GM21619 (cell line): ENCODE results near the gene MAML2.
"Not testable (repeated sequence)": the region's sequence is repeated elsewhere in the genome, so short reads cannot be mapped to it uniquely, and the experiment has no call there.

Source experiments
- ATAC-seq: cut with Tn5 transposase; IDR thresholded peaks from one replicate; pipeline ENCODE4 v1.9.1; 2021; ENCODE audit not compliant: unreplicated experiment

MAML2 gene

DNA sequence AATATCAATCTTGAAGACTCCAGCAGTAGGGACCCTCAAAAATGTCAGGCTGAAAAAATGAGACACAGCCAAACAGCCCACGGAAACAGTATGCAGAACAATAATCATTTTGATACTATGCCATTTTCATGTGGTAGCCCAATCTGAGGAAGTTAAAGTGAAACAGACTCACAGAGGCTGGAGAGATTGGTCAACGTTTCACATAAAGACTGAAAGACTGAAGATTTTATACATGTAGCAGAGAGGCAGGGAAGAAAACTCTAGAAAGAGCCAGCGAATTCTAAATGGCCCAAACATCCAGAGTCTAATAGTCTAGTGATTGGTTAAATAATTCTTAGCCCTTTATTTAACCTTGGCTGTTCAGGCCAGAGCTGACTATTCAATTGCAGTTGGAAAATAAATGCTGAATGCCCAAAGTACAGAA, 49.4 kb downstream of the MAML2 start:
- peak; percentile 86 for ATAC-seq

DNA sequence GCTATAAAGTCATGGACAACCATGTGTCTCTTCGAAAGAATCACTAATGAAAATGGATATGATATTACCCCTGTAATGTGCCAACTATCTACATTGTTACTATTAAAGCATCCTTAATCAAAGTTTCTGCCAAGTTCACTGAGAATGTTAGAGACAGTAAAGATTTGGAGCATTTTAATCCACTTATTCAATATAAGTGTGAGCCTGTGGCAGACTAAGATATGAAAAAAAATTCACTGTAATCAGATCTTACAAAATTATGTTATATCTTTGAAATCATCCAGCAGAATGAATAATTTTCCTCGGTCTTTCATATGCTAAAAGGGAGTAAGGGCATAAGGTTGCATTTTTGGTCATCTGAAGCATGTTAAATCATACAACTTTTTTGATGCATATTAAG, 49.9 kb downstream of the MAML2 start:
- no peak for ATAC-seq

DNA sequence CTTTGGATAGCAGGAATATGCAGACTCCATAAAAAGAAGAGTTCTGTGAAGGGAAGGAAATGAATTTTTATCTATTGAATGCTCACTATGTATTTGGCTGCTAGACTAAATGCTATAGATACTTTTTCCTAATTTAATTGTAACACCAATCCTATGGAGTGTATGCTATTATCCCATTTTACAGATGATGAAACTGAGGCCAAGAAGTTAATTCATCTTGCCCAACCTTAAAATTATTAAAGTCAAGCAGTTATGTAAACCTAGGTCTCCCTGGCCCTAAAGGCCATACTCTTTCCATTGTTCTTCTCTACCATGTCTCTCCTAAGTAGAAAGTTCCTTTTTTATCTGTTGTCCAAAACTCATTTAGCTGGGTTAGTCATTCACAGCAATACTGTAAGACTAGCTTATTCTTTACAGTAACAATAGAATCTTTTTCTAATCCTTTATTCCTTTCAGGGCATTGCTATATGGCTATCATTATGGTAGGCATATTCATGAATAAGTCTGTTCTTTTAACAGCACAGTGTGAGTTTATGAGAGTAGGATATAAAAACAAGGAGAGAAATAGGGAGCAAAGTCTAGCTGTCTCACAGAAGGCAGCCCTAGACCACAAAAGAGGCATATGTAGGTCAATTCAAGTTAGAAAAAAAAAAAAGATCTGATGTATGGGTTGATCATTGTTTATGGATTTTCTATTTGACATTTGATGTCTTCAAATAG, 50.5 kb downstream of the MAML2 start:
- ATAC-seq: no peak

DNA sequence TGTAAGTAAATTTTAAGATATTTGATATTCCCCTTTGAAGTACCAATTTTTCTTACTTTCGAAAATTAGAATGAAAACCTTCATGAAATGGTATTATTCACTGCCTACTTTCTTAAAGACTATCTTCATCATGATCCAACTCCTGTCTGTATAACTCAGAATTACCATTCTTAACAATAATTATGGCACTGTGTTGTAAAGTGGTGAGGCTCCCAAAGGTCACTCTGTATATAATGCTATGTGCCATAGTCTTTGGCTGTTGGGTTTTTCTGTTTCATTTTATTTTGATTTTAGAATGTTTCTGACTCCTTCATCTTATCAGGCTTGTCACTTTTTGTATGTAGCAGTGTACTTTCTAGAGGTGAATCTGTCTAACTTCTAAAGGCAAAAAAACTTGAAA, 52.4 kb downstream of the MAML2 start:
- ATAC-seq: no peak

DNA sequence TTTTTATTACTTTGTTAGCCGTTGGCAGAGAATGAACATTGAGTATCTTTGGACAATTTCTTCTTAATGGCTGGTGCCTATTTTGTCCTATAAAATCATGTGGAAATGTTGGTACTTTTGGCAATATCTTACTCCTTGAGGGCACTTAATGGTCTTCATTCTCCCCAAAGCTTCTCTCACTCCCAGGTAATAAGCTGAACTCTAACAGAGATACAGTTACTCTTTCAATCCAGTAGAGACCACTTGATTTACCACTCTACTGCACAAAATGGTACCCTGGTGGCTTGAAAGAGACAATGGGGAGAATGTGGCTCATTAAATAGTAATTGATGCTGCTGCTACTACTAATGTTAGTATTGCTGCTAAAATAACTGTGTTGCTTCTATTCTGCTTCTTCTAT, 53.0 kb downstream of the MAML2 start:
- ATAC-seq: no peak

DNA sequence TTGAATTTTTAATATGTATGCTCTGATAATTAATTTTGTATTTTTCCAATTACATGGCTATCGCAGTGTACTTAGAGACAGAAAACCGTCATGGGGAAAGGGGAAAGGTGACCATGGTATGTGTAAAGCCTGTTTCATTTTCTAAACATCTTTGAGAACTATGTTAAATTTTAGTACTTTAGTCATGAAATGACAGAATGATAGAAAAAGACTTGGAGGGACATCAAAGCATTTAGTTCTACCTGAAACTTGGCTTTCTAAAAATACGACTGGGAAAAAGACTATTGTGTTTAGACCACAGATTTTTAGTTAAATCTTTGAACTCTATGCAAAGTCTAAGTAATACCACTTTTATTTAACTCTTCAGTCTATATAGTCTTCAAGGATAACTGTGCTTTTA, 54.1 kb downstream of the MAML2 start:
- peak; percentile 39 for ATAC-seq

DNA sequence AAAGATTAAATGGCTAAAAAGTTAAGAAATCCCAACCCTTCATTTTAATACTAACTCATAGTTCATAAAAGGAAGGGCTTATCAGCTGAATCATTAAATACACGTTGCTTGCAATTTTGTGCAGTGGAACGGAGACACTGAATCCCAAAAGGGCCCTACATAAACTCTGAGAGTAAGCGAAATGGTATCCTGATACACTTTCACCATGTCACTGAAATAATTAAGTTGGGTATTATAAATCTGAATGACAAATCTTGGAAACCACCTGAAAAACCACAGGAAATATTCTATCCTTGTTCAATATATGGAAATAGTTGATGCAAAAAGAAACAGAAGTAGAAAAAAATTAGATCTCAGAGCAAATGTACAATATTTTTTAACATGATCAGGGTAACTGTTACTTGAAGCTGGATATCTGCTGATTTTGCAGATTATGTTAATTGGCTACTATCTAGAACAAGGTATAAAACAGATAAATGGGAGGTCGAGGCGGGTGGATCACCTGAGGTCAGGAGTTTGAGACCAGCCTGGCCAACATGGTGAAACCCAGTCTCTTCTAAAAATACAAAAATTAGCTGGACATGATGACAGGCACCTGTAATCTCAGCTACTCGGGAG, 55.1 kb downstream of the MAML2 start:
- no peak for ATAC-seq

DNA sequence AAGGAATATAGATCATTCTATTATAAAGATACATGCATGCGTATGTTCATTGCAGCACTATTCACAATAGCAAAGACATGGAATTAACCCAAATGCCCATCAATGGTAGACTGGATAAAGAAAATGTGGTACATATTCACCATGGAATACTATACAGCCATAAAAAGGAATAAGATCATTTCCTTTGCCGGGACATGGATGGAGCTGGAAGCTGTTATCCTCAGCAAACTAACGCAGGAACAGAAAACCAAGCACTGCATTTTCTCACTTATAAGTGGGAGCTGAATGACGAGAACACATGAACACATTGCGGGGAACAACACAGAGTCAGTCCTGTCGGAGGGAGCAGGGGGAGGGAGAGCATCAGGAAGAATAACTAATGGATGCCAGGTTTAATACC, 57.0 kb downstream of the MAML2 start:
- ATAC-seq: not testable (repeated sequence)

DNA sequence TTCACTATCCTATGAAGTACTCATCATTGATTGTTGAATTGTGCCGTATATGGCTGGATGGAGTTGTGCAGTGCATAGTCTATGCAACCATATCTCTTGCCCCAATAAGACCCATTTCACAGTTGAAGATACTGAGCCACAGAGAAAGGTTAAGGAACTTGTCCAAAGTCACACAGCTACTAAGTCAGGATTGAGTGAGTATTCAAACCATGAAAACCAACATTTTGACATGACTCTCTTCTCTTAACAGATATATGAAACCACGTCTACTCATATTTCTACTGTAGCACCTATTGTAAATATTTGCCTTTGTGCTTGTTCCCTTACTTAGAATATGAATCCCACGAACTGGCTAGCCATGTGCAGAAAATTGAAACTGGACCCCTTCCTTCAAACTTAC, 58.1 kb downstream of the MAML2 start:
- no peak for ATAC-seq

DNA sequence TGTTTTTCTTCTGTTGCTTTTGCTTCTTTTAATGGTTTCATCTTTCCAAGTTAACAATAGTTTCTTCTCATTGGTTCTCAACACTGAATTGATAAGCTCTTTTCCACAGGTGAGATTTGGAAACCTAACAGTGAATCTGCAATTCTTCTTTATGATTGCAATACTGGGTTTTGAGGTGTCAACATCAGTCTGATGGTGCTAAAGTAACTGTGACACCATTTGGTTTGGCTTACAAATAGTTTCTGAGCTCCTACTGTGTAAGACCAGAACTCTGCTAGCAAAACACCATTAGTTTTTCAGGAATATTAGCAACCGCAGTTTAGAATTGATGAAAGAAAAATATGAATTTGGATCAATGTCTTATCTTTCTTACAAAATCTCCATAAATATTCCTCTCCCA, 58.6 kb downstream of the MAML2 start:
- no peak for ATAC-seq

DNA sequence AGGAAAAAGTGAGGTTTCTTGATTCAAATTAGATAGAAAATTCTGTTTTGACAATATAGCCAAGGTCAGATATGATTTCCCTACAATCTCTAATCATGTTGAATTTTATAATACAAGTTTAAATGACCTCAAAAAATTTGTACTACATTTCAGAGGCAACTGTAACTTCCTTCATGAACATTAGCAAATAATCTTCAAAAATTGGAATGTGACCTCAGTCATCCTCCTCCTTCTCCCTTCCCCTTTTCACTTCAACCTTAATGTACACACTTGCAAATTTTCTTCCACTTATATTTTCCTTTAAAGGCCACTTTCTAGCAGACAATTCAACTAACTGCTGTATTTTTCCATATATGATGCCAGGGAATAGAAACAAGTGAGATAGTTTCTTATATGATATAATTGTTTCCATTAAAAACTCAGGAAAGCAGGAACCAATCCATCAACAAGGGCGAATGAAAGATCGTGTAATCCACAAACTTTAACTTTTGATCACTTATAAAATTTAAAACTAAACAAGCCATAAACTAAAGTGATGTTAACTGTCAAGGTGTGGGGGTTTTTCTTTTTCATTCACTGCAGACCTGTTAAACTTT, 60.3 kb downstream of the MAML2 start:
- no peak for ATAC-seq

DNA sequence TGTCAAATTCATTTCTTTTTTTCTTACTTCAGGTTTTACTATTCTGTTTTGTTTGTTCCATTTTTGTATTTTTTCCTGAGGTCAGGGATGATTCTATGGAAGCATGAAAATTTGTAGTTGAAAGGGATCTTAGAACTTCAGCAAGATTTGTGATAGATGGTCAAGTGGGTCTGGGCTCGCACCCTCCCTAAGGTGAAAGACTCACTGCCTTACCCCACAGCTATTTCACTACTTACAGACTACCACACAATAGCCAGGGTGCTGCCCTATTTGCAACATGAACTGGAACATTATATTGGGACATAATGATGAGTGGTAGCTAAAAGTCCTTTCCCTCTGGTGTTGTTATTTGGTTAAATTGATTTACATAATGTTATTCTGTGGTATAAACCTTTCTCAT, 62.6 kb downstream of the MAML2 start:
- ATAC-seq: no peak

DNA sequence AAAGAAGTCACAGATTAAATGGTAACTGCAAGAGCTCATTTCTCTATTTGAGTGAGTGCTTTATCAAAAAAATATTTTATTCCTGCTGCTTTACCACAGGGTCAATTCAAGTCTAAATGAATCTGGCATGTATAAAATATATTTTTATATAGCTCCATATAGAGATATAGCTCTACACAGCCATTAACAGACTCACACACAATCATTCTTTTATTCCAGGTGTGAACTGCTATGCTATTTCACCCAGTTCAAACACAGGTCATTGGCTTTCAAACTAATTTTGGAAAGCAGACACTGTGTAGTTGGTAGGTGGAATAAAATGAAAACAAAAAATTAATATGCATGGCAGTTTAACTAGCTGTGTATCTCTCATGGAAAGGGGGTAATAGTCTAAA, 63.1 kb downstream of the MAML2 start:
- no peak for ATAC-seq

DNA sequence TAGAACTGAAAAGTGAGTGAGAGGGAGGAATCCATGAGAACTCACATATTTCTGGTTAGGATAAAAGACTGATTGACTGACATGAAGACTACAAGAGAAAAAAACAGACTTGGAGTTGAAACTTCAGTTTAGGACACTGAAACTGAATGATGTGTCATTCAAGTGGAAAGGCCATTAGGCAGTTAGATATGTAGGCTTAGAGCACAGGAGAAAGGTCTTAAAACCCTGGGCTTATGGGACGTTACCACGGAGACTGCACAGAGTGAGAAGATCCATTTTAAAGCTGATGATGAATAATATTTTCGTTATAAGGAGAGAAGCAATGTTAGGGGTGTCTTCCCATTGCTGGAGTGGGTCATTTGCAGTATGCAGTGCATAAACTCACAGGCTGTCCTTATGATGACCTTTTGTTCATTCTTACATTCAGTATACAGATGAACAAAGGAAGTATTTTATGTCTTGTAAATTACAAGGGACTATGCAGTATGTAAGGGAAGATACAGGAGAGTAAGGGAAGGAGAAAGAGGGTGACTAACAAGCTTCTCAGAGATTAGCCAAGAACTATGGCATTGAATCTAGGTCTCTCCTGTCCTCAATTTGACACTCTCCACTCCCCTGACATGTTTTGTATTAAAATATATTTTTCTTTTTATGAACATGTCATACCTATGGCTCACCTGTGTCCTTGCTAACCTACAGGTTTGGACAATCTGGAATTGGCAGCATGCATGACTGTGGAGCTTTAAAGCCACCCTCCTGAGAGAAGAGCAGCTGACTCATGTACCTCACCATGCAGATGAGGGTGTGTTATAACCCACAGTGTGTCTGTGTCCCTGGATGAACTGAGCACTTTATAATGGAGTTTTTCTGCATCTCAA, 63.7 kb downstream of the MAML2 start:
- no peak for ATAC-seq

DNA sequence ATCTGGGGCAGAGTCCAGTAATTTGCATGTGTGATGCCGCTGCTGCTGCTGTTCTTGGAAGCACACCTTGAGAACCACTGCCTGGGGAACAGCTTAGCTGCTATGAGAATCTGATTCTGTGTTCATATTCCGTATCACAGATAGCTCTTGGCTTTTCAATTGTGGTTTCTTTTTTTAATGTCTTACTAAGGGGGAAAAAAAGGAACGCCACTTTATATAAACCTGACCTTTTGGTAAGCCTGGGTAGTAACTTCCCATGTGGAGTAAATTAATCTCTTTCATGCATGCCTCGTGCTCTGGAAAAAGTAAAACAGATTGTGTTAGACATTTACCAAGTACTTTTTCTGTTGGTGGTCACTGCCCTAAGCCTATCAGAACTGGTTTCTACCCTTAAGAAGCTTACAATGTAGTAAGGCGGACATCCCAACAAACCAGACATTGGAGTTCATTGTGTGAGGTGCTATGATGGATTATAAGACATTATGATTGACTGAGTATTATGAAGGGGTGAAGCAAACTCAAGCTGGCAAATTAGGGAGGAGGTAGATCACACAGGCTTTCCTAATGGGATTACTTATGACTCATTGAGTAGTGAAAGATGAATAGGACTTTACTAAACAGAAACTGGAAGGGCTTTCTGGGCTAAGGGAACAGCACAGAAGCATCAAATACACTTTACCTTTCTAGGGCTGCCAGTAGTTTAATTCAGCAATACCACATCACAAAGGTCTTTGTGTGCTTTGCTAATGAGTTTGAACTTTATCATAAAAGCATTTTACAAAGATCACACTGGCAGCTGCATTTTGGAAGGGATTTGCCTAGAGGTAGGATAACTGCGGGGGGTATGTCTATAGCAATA, 64.7 kb downstream of the MAML2 start:
- no peak for ATAC-seq

DNA sequence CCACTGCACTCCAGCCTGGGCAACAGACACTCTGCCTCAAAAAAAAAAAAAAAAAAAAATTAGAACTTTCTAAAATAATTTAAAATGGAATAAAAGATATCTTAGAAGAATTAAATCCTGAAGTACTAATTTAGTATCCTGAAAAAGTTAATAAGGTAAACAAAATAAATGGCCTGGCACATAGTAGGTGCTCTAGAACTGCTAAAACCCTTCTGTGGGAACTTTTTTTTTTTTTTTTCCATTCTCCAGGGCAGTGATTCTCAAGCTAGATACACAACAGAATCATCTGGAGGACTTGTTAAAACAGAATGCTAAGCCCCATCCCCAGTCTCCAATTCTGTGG, 65.3 kb downstream of the MAML2 start:
- no peak for ATAC-seq

DNA sequence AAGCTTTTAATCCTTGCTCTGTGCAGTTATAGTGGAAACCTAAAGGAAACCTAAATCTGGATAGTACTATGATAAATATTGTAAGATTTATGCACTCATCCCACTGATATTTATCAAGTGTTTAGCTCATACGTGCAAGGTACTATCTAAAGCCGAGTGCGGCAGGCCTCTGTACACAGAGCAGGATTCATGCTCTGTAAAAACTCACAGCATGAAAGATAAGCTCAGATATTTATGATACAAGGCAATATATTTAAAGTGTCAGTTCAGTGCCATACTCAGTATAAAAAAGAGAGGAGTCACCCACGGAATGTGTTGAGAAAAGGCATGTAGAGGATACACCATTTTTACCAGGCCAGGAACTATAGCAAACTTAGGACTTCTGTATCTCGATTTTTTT, 66.2 kb downstream of the MAML2 start:
- no peak for ATAC-seq

DNA sequence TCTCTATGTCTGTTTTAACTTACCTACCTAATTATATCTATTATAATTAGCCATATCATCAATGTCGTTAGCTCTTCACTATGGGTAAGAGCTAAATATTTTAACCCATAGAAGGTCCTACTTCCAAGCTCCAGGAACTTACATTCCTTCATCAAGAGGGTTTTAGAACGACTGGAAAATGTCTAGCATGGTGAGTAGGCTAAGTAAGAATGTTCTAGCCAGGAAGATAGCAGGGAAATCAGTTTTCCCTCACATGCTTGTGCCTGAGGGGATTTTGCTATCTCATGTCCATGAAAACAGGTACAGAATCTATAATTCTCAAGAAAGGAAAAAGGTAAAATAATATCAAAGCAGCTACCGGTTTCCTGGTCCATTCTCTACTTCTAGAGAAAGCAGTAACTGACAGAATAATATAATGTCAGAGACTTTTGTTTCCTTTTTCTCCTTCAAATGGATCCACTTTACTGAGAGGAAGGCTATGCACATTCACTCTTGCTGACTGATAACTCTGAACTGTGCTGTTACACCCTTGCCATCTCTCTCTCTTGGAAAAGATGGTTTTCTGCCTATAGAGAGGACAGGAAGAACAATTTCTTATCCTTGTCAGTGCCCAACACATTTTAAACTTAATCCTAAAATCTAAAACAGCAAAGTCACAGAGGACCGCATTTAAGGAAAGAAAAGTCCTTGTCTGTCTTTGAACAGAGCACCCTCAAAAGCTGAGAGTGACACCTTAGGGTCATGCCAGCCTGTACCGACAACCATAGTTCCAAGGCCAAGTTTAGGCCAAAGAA, 67.0 kb downstream of the MAML2 start:
- no peak for ATAC-seq

DNA sequence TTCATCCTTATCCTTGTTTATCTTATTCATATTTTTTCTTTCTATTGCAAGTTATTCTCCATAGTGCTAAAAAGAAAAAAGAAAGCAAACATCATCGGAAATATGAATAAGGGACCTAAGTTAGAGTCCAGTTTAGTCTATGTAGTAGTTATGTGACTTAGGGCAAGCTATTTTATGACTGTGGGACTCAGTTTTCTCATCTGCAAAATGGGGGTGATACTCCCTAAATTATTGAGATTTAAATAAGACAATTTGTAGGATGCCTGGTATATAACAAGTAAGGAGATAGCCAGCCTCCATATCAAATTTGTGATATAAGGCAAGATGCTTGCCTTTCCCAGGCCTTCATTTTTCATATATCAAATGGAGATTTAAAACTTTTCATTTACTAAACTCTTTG, 69.5 kb downstream of the MAML2 start:
- no peak for ATAC-seq
